ENCODE results near the gene LMF2. TPM values are rescaled to one million over a fixed set of nuclear protein-coding genes. Genes with fewer than 3 reads are reported as not detected.

The LMF2 gene
- total RNA-seq, 3 donors from 2014 or later (not counting 1 experiment from before 2014, with no cell fraction given), result 114 to 129 (median 122) TPM

- H3K9me3 ChIP-seq (ENCODE audit: control insufficient read depth, insufficient read depth, low read length), result no peaks in the 10 kb centered on the region
- WGBS (ENCODE audit: insufficient coverage), result 33% methylated on average over 3 of the region's 3 CpGs
- H3K9me3 Mint-ChIP-seq, result no peaks in the 10 kb centered on the region
- TF ChIP-seq CTCF (IDR thresholded peaks at IDR 0.05), result no peak
- intact Hi-C loops (cut with micrococcal nuclease), result loop anchor here (1.0 to 5.0 kb wide), 5 partner anchors 16 to 112 kb away; partner anchors contain the start of genes CHKB, SCO2 and SYCE3
- no peaks in the 10 kb centered on the region for H3K36me3 Mint-ChIP-seq
- H3K27ac ChIP-seq (ENCODE audit: low read length), result peak overlapping the region; percentile 94
- DNase-seq (no peak), ATAC-seq (no peak)
- peak overlapping the region; percentile 85 for H3K4me3 Mint-ChIP-seq
- peak overlapping the region; percentile 85 for H3K4me3 ChIP-seq (ENCODE audit: low read length)
- no peaks in the 10 kb centered on the region for H3K27me3 Mint-ChIP-seq (ENCODE audit: low read depth in 2 of 2)
- peaks cover 16% of the 10 kb centered on the region for H3K36me3 ChIP-seq (ENCODE audit: control insufficient read depth, insufficient read depth, low read length)
- H3K27ac Mint-ChIP-seq, result peak overlapping the region; percentile 87 to 96
- peaks cover 26% of the 10 kb centered on the region for H3K4me1 ChIP-seq (ENCODE audit: control insufficient read depth, insufficient read depth, low read length)
- H3K27me3 ChIP-seq (ENCODE audit: control insufficient read depth, insufficient read depth, low read length), result no peaks in the 10 kb centered on the region
- H3K4me1 Mint-ChIP-seq, result peaks cover 20 to 31% of the 10 kb centered on the region in 2 donors
Measured at GRCh38 chr22:50508897-50509296, 1.4 kb upstream of the LMF2 start.

GRCh38 chr22:50507991-50508884 is 736 bp upstream of the LMF2 start, which contains the start of gene NCAPH2:
Gene NCAPH2 (plus strand): TSS chr22:50508224. CDS start chr22:50508338, 114 bp downstream.
- WGBS (ENCODE audit: insufficient coverage), result under 1% methylated on average over 63 of the region's 76 CpGs

GRCh38 chr22:50506611-50507420 is 686 bp downstream of the LMF2 start:
- Mint-ChIP-seq H3K36me3 (no peaks in the 10 kb centered on the region), H3K4me3 (peak overlapping the region; percentile 88), H3K27me3 (ENCODE audit: low read depth in 2 of 2) (no peaks in the 10 kb centered on the region), H3K27ac (peak overlapping the region; percentile 90 to 96), H3K9me3 (no peaks in the 10 kb centered on the region), H3K4me1 (peaks cover 11 to 31% of the 10 kb centered on the region in 2 donors)
- Histone ChIP-seq H3K36me3 (ENCODE audit: control insufficient read depth, insufficient read depth, low read length) (peaks cover 26% of the 10 kb centered on the region), H3K27me3 (ENCODE audit: control insufficient read depth, insufficient read depth, low read length) (no peaks in the 10 kb centered on the region), H3K4me3 (ENCODE audit: low read length) (peak overlapping the region; percentile 76), H3K27ac (ENCODE audit: low read length) (peak overlapping the region; percentile 84), H3K9me3 (ENCODE audit: control insufficient read depth, insufficient read depth, low read length) (no peaks in the 10 kb centered on the region), H3K4me1 (ENCODE audit: control insufficient read depth, insufficient read depth, low read length) (peaks cover 26% of the 10 kb centered on the region)
- TF ChIP-seq CTCF (IDR thresholded peaks at IDR 0.05), result no peak
- intact Hi-C loops (cut with micrococcal nuclease), result loop anchor here (5.0 kb wide), 3 partner anchors 35 to 75 kb away; partner anchors contain the start of genes CHKB and SYCE3
- DNase-seq (peak in 1 of 2 donors; percentile 29), ATAC-seq (no peak)
- 54% methylated on average over 20 of the region's 21 CpGs for WGBS (ENCODE audit: insufficient coverage)

More at GRCh38 chr22:50507991-50508884, 736 bp upstream of the LMF2 start, which contains the start of gene NCAPH2:
- peaks cover 20% of the 10 kb centered on the region for H3K36me3 ChIP-seq (ENCODE audit: control insufficient read depth, insufficient read depth, low read length)
- H3K27me3 Mint-ChIP-seq (ENCODE audit: low read depth in 2 of 2), result no peaks in the 10 kb centered on the region
- peaks cover 26% of the 10 kb centered on the region for H3K4me1 ChIP-seq (ENCODE audit: control insufficient read depth, insufficient read depth, low read length)
- peak within 1 kb of the TSS; percentile 85 for H3K4me3 ChIP-seq (ENCODE audit: low read length)
- H3K36me3 Mint-ChIP-seq, result no peaks in the 10 kb centered on the region
- H3K9me3 ChIP-seq (ENCODE audit: control insufficient read depth, insufficient read depth, low read length), result no peaks in the 10 kb centered on the region
- peak; percentile 79 to 90 (median 80) for ATAC-seq
- DNase-seq, result peak; percentile 97 to 99
- H3K9me3 Mint-ChIP-seq, result no peaks in the 10 kb centered on the region
- peak within 1 kb of the TSS; percentile 94 for H3K27ac ChIP-seq (ENCODE audit: low read length)
- peak within 1 kb of the TSS; percentile 90 to 96 for H3K27ac Mint-ChIP-seq
- TF ChIP-seq CTCF (IDR thresholded peaks at IDR 0.05), result no peak
- intact Hi-C loops (cut with micrococcal nuclease), result loop anchor here (1.0 to 5.0 kb wide), 5 partner anchors 17 to 113 kb away; partner anchors contain the start of genes CHKB, SCO2 and SYCE3
- no peaks in the 10 kb centered on the region for H3K27me3 ChIP-seq (ENCODE audit: control insufficient read depth, insufficient read depth, low read length)
- peak within 1 kb of the TSS; percentile 88 for H3K4me3 Mint-ChIP-seq
- H3K4me1 Mint-ChIP-seq, result peaks cover 17 to 31% of the 10 kb centered on the region in 2 donors

All from natural killer cell (primary cell).